GM21447 (cell line): ENCODE measurements around the gene GAS2L1.

Experiments
- ATAC-seq: cut with Tn5 transposase; IDR thresholded peaks from one replicate; pipeline ENCODE4 v1.9.1; 2021; ENCODE audit not compliant: unreplicated experiment

Gene GAS2L1

DNA sequence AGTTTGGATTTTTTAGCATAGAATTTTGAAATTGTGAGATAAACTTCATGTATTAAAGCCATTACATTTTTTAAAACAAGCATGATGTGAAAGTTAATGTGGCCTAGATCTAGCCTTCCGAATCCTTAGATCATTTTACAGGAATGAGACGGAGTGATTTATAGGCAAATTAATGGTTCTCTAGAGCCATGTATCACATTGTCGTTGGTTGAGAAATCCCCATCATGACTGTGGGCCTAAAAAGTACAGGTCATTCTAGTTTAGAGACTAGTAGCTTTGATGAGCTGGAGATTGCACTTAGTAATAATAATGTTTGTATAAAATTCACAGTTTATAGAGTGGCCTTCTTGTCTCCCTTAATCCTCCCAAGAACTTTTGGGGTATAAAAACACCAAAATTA, 31.3 kb upstream of the GAS2L1 start:
- no peak for ATAC-seq

DNA sequence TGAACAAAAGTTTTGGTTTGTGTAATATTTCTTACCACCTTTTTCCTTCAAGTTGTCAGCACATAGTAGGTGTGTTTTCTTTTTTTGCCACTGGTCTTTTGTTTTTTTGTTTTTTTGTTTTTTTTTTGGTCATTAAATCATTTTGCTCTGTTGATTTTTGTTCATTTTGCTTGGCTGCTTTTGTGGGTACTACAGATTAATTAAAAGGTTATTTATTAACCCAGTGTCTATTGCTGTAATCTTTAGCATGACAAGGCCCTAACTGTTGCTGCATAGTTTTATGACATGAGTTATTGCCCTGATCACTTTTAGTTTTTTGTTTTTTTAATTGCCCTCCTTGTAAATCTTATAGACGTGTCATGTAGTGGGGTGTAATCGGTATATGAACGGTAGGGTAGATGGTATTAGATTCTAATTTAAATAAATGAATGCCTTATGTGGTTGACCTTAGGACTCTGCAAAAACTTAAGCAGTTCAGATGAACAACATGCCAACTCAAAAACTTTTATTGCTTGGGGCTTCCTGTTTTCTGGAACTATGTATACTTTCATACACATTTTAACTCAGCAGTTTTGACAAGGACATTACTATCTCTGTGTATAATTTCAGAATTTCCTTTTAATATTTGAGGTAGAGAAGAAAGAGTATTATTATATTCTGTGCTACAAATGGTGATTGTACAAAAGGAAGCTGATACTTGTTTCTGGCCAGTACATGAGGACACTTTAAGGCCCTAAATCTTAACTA, 30.5 kb upstream of the GAS2L1 start:
- no peak for ATAC-seq

DNA sequence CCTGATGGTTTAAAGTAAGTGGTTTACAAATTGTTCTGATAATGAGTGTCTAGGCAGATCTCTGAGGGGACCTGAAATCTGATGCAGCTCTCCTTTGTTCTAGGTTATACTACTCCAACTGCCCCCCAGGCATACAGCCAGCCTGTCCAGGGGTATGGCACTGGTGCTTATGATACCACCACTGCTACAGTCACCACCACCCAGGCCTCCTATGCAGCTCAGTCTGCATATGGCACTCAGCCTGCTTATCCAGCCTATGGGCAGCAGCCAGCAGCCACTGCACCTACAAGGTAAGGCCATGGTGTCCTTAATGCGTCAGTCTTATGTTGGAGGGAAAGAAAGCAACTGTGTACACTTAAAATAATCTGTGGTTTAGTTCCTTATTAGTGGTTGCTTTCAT, 28.5 kb upstream of the GAS2L1 start:
- no peak for ATAC-seq

DNA sequence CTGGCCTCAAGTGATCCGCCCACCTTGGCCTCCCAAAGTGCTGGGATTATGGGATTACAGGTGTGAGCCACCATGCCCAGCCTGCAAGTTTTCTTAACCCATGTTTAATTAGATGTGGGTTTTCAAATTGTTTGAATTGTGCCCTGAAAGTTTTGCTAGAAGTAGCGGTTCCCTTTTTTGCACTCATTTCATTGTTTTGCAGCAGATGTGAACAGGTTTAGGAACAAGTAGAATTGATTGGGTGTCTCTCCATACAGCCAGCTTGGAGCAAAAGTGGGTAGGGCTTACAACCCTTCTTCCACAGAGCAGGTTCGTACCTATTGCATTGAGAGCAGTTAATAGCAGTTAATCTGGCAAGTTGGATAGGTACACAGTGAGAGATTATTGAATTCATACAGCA, 22.3 kb upstream of the GAS2L1 start:
- no peak for ATAC-seq

DNA sequence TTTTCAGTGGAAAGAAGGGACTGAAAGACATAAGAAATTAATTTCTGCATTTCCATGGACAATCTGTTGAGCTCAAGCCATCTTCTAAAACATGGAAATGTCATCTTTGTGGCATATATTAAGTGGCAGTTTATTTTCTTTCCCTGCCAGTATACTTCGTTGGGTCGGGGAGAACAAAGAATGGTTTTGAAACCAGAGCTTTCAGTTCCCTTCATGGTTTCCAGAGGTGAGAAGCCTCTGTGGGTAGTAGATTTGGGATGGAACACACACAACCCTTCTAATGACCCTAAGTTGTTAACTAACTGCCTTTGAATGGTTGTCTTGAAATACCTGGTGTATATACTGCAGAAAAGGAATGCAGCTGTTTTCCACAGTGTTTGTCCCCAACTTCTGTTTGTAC, 17.6 kb upstream of the GAS2L1 start:
- no peak for ATAC-seq

DNA sequence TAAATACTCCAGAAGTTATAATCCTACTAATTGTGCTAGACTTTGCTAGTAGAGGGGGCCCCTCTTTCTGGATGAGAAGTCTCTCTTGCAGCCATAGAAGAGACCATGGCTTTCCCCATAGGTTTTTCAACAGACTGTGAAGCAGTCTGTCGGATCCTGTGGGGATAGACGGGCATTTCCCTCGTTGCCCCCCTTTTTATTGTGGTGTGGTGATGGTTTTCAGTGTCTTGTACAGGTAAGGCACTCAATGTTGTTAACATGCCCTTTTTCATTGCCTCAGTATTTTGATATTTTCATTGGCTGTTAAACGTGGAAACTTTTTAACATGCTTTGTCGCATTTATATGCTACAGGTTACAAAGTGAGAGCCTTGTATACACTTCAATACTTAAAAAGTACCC, 16.4 kb upstream of the GAS2L1 start:
- ATAC-seq, result no peak

DNA sequence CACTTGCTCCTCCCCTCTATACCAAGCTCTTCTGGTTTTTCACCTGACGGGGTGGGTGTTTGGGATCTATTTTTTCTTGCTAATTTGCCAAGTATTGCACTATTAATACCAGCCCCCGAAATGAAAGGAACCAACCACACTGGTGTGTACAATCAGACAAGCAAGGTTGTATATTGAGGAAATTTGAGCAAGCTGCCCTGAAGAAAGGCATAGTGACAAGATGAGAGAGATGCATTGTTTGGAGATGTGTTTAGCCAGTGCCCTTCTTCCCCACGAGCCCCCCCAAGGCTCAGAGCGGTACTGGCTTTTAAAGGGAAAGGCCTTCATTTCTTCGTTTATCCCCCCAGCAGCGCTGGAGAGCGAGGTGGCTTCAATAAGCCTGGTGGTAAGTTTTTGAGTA, 15.2 kb upstream of the GAS2L1 start:
- ATAC-seq, result no peak

DNA sequence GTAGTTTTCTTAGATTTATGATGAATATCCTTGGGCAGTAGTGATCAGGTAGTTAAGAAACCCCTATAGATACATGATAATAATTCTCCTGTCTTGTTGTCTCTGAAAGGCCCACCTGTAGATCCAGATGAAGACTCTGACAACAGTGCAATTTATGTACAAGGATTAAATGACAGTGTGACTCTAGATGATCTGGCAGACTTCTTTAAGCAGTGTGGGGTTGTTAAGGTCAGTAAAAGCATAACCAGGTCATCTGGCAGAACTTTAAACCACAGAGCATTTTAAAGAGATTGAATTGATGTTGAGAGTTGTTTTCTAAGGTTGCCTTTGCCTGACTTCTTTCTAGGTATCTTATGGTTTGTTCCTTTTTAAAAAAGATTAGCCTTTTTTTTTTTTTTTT, 14.1 kb upstream of the GAS2L1 start:
- ATAC-seq, result no peak

DNA sequence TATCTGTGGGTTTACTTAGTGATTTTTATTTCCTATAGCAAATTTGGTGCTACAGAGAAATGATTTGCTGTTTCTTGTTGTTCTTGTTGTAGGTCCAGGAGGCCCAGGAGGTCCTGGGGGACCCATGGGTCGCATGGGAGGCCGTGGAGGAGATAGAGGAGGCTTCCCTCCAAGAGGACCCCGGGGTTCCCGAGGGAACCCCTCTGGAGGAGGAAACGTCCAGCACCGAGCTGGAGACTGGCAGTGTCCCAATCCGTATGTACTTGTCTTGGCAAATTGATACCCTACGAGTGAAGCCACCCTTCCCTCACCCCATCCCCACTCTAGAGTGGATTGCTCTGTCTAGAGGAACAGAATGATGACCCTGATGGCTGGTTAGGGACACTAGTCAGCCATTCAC, 7.8 kb upstream of the GAS2L1 start:
- ATAC-seq, result no peak

DNA sequence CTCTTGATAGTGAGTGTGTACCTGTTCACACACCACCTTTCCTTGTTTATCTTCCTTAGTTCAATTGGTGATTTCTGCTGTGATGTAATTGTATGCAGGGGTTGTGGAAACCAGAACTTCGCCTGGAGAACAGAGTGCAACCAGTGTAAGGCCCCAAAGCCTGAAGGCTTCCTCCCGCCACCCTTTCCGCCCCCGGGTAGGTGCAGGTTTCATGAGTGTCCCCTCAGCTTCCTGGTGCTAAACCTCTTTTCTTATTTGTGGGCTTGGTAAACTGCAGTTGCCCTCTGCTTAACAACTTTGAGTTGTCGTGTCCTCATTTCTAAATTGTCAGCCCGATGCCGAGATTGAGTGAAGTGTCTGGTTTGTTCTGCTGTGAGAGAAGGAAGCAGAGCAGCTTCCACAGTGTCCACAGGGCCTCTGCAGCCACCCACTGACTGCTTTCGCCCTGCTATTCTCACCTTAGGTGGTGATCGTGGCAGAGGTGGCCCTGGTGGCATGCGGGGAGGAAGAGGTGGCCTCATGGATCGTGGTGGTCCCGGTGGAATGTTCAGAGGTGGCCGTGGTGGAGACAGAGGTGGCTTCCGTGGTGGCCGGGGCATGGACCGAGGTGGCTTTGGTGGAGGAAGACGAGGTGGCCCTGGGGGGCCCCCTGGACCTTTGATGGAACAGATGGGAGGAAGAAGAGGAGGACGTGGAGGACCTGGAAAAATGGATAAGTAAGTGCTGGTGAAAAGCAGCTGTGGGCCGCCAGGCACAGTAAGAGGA, 7.1 kb upstream of the GAS2L1 start:
- ATAC-seq, result no peak

DNA sequence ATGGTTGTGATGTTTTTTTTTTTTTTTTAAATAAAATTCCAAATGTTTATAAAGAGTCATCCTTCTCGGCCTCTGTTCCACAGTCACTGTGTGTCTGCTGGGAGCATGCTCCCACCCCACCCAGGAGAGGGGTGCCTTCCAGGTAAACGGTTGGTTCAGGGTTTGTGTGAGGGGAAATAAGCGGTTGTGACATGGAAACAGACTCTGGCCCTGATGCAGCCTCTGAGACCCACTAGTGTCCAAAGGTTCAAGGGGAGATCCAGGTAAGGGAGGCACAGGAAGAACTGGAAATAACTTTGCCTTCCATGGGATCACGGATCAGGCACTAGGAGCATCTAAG, 6.0 kb upstream of the GAS2L1 start:
- no peak for ATAC-seq

DNA sequence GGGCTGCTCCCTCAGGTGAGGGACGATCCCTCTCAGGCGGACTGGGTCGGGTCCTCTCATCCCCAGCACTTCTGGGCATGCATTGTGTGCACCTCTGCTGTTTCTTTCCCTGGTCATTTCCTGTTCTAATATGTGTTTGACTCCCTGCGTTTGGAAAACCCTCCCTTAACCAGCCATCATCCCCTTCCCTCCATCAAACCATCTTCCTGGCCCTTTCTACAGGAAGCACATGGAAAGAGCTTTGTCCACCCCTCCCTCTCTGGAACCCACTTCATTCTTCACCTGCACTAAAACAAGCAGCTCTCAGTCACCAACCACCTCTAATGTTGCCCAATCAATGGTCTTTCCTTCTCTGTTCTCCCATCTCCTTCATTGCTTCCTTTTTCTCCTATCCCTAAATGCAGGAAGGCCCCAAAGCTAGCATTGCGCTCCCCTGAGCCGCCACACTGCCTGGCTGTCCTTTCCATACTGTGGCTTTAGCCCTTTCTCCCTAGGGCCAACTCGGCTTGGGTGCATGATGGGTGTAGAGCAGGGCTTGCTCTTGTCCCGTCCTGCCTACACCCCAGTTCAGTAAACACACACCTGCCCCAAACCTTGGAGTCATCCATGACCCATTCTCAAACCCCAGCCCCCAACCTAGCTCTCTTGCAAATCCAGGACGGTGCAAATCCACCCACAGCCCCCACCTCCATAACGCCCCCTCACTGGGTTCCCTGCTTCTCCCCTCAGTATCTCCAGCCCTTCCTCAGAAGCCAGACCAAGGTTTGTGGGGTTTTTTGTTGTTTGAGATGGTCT, 5.4 kb upstream of the GAS2L1 start:
- no peak for ATAC-seq

DNA sequence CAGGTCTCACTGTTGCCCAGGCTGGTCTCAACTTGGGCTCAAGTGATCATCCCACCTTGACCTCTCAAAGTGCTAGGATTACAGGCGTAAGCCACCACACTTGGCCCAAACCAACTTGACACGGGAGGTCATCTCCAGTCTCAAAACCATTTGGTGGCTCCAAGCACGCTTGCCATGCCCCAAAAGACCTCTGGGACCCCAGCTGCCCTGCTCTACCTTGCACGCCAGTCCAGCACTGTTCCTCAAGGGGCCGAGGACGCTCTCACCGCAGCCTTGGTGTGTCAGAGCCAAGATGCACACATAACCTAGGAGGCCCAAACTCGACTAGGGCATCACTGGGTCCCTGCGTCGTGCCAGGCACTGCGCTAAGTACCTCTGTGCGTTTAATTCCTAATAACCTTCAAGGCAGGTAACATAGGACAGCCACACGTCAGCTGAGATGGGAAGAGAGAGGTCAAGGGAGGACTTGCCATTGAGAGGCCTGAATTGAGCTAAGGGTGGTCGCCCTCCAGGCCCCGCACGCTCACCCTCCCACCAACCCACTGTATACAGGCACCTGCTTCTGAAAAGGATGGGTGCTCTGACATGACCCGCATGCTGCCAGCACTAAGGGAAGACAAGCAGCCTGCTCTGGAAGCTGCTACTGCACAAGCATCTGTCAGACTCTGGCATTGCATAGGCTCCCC, 4.6 kb upstream of the GAS2L1 start:
- no peak for ATAC-seq

DNA sequence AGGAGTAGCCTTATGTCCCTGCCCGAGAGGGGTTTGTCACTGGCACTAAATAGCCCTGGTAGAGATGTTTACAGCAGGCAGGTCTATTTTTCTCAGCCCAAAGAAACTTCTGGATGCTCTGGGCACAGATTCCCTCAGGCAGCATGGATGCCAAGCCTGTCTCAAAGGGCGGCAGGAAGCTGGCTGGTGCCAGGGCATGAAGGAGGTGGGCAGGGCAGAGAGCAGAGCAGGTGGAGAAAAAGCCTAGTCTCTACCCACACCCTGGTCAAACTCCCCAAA, 4.1 kb upstream of the GAS2L1 start:
- ATAC-seq, result no peak

DNA sequence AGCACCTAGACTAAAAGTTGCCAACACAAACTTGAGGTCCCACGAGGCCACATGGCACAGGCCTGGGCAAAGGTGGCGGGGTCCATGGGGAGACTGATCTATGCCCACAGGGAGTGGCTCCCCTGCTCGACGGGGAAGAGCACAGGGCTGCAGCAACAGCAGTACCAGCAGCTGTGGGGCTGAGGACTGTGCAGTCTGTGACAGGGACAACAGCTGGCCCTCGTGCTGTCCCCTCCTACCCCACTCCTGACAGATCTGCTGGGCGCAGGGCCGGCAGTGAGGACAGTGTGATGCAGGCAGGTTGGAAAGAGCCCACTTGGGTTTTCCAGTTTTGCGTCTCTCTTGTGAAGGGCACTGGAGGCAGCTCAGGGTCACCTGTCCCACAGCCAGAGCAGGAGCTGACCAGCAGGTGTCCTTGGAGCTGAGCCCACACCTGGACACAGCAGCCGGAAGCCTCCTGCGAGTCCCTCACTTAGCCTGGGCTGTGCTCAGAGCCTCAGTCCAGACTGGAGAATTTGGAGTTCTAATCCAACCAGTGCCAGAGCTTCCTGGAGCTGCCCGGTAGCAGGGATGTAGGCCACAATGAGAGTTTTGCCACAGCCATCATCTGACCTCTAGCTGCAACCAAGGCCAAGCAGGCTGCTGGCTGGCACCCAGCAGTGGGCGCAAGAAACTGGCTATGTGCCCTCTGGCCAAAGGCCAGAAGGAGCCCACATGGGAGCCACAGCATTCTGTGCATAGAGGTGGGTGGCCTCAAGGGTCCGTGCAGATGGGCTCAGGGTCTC, 3.6 kb upstream of the GAS2L1 start:
- no peak for ATAC-seq

DNA sequence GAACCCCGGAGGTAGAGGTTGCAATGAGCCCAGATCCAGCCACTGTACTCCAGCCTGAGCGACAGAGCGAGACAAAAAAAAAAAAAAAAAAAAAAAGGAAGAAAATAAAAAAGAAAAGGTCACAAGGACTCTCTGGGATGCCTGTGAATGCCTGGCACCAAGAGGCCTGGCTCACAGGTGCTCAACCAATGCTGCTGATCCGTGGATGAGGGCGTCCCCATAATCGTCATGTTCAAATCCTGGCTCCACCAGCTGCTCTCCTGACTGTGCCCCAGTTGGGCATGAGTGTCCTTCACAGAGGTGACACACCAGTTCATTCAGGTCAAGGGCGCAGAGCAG, 645 bp upstream of the GAS2L1 start:
- ATAC-seq, result no peak

DNA sequence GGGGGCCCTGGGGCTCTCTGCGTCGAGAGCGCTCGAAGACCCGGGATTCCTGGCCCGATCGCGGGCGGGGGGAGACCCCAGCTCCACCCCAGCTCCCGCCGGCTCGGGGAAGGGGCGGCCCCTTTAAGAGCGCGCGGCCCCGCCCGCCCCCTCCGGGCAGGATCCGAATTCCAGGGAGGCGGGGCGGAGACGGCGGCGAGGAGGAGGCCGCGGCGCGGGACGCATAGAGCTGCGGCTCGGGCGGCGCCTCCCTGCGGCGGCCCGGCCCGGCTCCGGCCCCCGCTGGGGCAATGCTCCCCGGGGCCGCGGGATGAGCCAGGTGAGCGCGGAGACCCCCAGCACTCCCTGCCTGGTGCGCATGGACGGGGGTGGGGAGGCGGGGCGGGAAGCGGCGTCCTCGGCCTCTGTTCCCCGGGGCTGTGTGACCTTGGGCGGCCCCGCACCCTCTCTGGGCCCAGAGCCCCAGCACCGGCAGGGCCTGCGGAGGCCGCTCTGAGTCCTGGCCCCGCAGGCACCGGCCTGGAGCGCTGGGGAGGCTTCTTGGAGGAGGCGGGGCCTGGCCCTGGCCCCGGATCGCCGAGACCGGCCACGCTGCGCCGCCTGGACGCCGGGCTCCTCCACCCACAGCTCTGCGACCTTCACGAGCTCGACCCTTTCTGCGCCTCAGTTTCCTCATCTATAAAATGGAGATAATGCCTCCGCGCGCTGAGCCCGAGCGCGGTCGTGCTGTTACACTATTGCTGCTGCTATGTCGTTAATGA, 565 bp downstream of the GAS2L1 start:
- ATAC-seq, result no peak

DNA sequence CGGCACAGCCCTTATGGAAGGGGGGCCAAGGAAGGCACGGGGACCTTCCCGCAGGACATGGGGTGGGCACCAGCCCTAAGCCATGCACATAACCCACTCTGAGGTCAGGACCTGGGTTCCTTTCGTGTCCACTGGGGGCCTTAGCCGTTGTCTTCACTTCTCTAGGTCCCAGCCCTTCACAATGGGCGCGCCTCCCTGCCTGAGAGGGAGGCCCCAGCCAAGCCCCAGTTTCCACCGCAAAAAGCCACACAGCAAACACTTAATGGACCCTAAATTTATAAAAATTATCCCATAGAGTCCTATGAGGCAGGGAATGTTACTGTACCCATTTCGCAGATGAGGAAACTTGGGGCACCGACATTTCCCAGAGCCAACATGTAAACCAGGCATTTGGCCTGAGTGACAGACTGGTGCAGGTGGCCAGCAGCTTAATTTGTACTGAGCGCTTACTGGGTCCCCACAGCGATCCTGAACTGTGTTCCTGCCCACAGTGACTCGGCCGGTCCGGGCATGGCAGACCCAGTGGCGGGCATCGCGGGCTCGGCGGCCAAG, 1.2 kb downstream of the GAS2L1 start:
- ATAC-seq, result no peak

DNA sequence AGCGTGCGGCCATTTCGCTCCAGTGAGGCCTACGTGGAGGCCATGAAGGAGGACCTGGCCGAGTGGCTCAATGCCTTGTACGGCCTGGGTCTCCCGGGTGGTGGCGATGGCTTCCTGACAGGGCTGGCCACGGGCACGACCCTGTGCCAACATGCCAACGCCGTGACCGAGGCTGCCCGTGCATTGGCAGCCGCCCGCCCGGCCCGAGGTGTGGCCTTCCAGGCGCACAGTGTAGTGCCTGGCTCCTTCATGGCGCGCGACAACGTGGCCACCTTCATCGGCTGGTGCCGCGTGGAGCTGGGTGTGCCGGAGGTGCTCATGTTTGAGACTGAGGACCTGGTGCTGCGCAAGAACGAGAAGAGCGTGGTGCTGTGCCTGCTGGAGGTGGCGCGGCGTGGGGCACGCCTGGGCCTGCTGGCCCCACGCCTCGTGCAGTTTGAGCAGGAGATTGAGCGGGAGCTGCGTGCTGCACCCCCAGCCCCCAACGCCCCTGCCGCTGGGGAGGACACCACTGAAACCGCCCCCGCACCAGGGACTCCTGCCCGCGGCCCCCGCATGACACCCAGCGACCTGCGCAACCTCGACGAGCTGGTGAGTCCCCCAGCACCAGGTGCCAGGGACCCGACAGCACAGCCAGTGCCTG, 1.8 kb downstream of the GAS2L1 start:
- no peak for ATAC-seq
